DMS53 treated with DMSO at 0.1 percent for 48 hours (cell line): ENCODE results near the gene SLC39A12.
"Not testable (repeated sequence)": the region's sequence is repeated elsewhere in the genome, so short reads cannot be mapped to it uniquely, and the experiment has no call there.

Experiments
- DNase-seq: peaks from one replicate; lab custom pipeline; 2025; ENCODE audit not compliant: unreplicated experiment; lab: John Stamatoyannopoulos, UW

The SLC39A12 gene

DNA sequence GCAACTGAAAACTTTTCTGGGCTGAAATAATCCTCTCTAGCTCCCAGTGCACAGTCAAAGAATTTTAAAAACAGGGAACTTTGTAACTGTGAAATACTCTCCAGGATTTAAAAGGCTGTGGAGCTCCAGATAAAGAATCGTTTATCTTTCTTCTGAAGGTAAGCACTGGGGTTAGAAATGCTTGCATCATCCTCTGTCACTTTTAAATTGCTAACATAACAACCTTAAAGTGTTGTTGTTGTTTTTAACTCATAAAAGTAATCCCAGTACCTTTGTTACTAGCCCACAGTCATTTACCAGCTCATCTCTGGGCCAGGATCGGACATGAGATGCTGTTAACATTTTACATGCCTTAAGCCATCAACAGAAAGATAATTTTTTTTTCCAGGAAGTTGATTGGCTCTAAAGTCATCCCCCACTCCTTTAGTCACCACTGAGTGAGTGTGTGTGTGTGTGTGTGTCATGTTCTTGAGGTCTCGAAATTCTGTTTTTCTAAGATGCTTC, at the start of gene SLC39A12:
TSS of gene SLC39A12 (plus strand) at position 51 of the 504 bp plus-strand sequence. CDS start 1,359 bp downstream, outside the sequence.
- no peak for DNase-seq

- DNase-seq: no peak
Observed at GRCh38 chr10:17904564-17904963, 47.2 kb upstream of the SLC39A12 start.

DNA sequence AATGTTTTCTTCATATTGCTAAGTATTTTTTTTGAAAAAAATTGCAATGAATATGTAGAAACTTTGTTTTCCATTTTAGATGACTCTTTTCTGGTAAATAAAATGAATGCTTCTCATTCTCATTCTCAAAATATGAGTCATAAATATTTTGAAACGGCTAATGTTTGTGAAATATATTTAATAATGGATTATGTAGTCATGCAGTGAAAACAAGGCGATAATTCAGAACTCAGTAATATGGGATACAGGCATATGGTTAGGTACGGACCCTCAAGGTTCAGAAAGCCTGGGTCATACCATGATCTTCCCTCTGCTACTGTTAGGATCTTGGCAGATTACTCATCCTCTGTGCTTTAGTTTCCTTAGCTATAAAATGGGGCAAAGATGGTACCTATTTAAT, 46.2 kb upstream of the SLC39A12 start:
- no peak for DNase-seq

DNA sequence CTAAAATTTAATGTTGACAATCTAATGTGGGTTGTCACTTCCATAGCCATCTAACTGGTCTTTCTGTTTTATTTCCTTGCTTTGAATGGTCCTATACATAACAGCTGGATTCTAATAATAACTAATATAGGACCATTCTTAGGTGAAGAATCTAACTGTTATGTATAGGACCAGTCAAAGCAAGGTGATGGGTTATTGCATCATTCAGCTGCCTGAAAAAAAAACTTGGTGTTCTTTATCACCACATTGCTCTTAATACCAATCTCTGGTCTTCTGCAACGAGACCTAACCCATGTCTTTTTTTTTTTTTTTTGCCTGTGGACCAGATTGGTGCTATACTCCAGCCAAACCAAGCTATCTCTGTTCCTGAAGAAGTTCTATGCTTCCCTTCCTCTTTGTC, 45.7 kb upstream of the SLC39A12 start:
- no peak for DNase-seq

DNA sequence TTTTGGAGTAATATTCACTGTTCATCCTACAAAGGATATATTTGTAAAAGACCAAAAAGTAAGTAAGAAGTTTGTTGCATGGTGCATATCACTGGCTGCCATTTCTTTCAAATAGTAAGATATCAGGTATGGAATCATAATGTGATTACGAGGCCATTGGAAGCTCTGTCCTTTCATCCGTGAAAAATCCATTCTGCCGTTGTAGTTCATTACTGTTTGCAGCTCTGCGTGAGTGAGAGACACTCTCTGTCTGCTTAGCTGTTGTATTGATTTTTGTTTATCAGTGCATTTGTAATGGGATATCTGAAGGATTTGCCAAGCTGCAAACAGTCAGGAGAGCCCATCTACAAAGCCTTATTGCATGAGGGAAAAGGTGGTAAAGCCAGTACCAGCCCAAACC, 44.1 kb upstream of the SLC39A12 start:
- DNase-seq: no peak

DNA sequence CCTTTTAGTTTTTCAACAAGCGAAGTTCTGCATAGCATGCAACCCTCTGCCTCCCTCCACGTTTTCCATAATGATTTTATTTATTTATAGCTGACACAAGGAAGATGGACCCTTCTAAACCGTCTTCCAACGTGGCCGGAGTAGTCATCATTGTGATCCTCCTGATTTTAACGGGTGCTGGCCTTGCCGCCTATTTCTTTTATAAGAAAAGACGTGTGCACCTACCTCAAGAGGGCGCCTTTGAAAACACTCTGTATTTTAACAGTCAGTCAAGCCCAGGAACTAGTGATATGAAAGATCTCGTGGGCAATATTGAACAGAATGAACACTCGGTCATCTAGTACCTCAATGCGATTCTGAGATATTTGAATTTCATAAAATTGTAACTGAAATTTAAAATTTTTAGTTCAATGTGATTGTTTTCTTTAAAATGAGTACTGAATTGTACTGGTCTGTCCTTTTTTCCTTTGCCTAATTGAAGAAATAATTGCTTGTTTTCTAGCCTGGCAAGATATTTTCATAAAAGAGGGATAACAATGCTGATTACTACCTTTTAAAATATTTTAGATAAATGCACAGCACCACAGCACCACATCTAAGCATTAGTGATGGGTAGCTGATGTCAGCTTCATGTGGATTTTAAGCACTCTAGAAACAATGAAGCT, 41.5 kb upstream of the SLC39A12 start:
- peak; percentile 77 for DNase-seq

DNA sequence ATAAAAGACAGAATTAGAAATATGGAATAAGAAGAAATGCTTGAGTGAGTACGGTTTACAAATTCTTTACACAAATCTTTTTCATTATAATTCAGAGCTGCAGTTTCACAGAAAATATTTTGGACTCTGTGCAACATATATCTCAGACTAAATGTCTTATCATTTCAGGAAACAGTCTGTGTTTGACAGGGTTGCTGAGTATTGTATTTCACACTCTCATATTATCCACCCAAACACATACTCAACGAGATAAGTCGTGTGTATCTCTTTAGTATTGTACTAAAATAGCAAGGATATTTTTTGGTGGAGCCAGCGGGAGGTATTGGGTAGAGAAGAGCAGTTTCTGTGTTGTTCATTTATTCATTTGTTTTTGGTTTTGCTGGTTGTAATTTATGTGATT, 39.0 kb upstream of the SLC39A12 start:
- no peak for DNase-seq

GRCh38 chr10:17913604-17914003, 38.1 kb upstream of the SLC39A12 start:
- no peak for DNase-seq

DNA sequence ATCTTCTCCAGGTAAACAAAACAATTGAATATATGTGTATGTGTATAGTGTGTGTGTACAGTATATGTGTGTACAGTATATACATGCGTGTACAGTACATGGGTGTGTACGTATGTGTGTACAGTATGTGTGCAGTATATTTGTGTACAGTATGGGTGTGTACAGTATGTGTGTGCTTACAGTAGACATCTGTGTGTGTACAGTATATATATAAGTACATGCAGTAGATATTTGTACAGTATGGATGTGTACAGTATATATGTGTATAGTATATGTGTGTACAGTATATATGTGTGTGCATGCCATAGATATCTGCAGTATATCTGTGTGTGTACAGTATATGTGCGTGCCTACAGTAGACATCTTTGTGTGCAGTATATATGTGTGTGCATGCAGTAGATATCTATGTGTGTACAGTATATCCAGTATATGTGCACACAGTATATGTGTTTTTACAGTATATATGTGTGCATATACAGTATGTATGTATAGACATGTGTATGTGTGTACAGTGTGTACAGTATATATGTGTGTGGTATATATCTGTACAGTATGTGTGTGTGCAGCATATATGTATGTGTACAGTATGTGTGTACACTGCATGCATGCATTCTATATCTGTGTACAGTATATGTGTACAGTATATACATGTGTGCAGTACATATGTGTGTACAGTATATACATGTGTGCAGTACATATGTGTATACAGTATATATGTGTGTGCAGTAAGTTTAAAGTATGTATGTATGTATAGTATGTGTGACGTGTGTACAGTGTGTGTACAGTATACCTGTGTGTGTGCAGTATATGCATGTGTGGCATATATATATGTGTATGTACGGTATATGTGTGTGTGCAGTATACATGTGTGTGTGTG, 37.3 kb upstream of the SLC39A12 start:
- no peak for DNase-seq

GRCh38 chr10:17915181-17915580, 36.5 kb upstream of the SLC39A12 start:
- no peak for DNase-seq

DNA sequence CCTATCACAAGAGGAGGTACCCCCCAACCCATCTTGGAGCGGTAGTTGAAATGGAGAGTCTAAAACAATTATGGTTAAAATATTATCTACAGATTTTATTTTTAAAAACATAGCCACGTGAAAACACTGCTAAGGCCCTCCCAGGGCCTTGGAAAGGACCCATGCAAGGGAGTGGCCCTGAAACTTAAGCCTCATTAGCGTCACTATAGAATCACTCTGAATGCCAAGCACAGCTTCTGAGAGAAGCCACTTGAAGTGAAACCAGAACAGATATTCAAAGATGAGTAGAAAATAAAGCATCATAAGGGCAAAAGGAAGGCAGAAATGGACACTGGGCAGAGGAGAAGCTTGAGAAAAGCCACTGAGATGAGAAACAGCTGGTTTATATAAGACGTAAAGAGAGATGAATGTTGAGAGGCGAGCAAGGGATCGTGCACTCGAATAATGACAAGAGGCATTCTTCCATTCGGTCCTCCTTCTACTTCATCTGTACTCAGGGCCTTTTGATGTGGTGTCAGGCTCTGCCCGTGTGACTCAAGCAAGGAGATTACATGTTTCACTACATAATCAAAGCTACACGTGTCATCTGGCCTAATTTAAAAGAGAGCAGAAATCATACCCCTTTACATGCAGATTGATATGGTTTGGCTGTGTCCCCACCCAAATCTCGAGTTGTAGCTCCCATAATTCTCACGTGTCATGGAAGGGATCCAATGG, 33.4 kb upstream of the SLC39A12 start:
- no peak for DNase-seq

DNA sequence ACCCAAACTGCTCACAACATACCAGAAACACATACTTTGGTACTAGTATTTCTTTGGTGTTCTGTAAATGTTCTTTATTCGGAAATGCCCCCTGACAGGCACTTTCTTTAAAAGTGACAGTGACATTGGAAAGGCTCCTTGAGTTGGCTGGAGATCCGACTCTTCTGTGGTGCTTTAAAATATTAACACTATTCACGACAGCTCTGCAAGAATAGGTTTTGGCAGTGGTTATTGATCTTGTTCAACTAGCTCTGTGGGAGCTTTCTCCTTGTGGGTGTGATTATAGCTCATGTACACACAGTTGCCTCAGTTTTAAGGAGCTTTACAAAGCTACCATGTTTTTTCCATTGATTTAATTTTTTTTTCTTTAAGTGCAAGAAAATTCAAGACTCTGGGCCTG, 30.3 kb upstream of the SLC39A12 start:
- DNase-seq: no peak

- DNase-seq: peak; percentile 26
Observed at GRCh38 chr10:17923728-17924127, 28.0 kb upstream of the SLC39A12 start.

- peak; percentile 68 for DNase-seq
Observed at GRCh38 chr10:17943033-17943745, 8.5 kb upstream of the SLC39A12 start.

GRCh38 chr10:17950269-17950668, 1.4 kb upstream of the SLC39A12 start:
- DNase-seq: not testable (repeated sequence)

DNA sequence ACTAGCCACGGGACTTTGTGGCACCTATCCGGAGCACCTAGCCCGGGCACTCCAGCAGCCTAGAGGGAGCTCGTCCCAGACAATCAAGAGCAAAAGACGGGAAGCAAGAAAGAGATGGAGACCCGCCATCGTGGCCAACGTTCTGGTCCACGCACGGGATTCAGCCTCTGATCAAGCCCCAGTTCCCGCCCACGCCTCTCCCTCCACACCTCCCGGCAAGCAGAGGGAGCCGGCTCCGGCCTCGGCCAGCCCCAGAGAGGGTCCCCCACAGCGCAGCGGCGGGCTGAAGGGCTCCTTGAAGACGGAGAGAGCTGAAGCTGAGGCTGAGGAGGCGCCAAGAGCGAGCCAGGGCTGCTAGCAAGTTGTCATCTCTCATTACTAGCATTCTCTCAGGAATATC, 992 bp upstream of the SLC39A12 start:
- no peak for DNase-seq

DNA sequence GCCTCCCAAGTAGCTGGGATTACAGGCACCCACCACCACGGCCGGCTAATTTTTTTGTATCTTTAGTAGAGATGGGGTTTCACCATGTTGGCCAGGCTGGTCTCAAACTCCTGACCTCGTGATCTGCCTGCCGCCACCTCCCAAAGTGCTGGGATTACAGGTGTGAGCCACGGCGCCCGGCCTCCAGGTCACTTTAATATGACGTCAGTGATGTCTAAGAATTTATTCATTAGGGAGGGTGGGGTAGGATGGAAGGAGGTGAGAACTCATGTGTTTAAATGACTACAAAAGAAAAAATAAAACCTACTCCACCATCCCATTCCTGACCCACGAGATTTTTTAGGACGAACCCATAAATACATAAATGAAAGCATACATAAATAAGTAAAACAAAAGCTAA, 2.7 kb downstream of the SLC39A12 start:
- DNase-seq: not testable (repeated sequence)

- DNase-seq: no peak
Observed at GRCh38 chr10:17954861-17955260, 3.1 kb downstream of the SLC39A12 start.

- no peak for DNase-seq
Observed at GRCh38 chr10:17958049-17958448, 6.3 kb downstream of the SLC39A12 start.

GRCh38 chr10:17959870-17960269, 8.2 kb downstream of the SLC39A12 start:
- no peak for DNase-seq
